ENCODE results near the gene ARPC3.
"Not testable (repeated sequence)": the region's sequence is repeated elsewhere in the genome, so short reads cannot be mapped to it uniquely, and the experiment has no call there.

The ARPC3 gene

GRCh38 chr12:110453569-110454296 is 3.6 kb upstream of the ARPC3 start:
- Histone ChIP-seq H3K9ac (ENCODE audit: low read depth, low read length) (no peak overlapping the region), H3K4me1 (ENCODE audit: control insufficient read depth, insufficient read depth, low read length) (no peaks in the 10 kb centered on the region), H3K27ac (ENCODE audit: low read depth, low read length) (no peak overlapping the region), H3K9me3 (ENCODE audit: control insufficient read depth, insufficient read depth, low read length) (no peaks in the 10 kb centered on the region), H3K27me3 (ENCODE audit: control insufficient read depth, insufficient read depth, low read length) (no peaks in the 10 kb centered on the region), H3K36me3 (ENCODE audit: control insufficient read depth, insufficient read depth, low read length) (peaks cover 70% of the 10 kb centered on the region), H3K4me3 (ENCODE audit: low read depth, low read length) (no peak overlapping the region)

- no peak overlapping the region for H3K27ac ChIP-seq (ENCODE audit: low read depth, low read length)
- no peaks in the 10 kb centered on the region for H3K4me1 ChIP-seq (ENCODE audit: control insufficient read depth, insufficient read depth, low read length)
- H3K27me3 ChIP-seq (ENCODE audit: control insufficient read depth, insufficient read depth, low read length): no peaks in the 10 kb centered on the region
- H3K36me3 ChIP-seq (ENCODE audit: control insufficient read depth, insufficient read depth, low read length): peaks cover 54% of the 10 kb centered on the region
- no peak overlapping the region for H3K4me3 ChIP-seq (ENCODE audit: low read depth, low read length)
- no peak overlapping the region for H3K9ac ChIP-seq (ENCODE audit: low read depth, low read length)
- H3K9me3 ChIP-seq (ENCODE audit: control insufficient read depth, insufficient read depth, low read length): no peaks in the 10 kb centered on the region
Observed at GRCh38 chr12:110451263-110451662, 1.1 kb upstream of the ARPC3 start.

- Histone ChIP-seq H3K36me3 (ENCODE audit: control insufficient read depth, insufficient read depth, low read length) (peaks cover 49% of the 10 kb centered on the region), H3K9me3 (ENCODE audit: control insufficient read depth, insufficient read depth, low read length) (no peaks in the 10 kb centered on the region), H3K27me3 (ENCODE audit: control insufficient read depth, insufficient read depth, low read length) (no peaks in the 10 kb centered on the region), H3K4me3 (ENCODE audit: low read depth, low read length) (no peak overlapping the region), H3K4me1 (ENCODE audit: control insufficient read depth, insufficient read depth, low read length) (no peaks in the 10 kb centered on the region), H3K9ac (ENCODE audit: low read depth, low read length) (no peak overlapping the region), H3K27ac (ENCODE audit: low read depth, low read length) (no peak overlapping the region)
Observed at GRCh38 chr12:110444455-110444854, 5.7 kb downstream of the ARPC3 start.

- H3K27ac ChIP-seq (ENCODE audit: low read depth, low read length): no peak overlapping the region
- H3K36me3 ChIP-seq (ENCODE audit: control insufficient read depth, insufficient read depth, low read length): peaks cover 44% of the 10 kb centered on the region
Observed at GRCh38 chr12:110436231-110436630, 13.9 kb downstream of the ARPC3 start.

GRCh38 chr12:110431957-110432587 is 18.1 kb downstream of the ARPC3 start:
- Histone ChIP-seq H3K27me3 (ENCODE audit: control insufficient read depth, insufficient read depth, low read length) (no peaks in the 10 kb centered on the region), H3K36me3 (ENCODE audit: control insufficient read depth, insufficient read depth, low read length) (peaks cover 22% of the 10 kb centered on the region), H3K9ac (ENCODE audit: low read depth, low read length) (no peak overlapping the region), H3K4me1 (ENCODE audit: control insufficient read depth, insufficient read depth, low read length) (no peaks in the 10 kb centered on the region), H3K4me3 (ENCODE audit: low read depth, low read length) (peak overlapping the region; percentile 73), H3K27ac (ENCODE audit: low read depth, low read length) (no peak overlapping the region), H3K9me3 (ENCODE audit: control insufficient read depth, insufficient read depth, low read length) (no peaks in the 10 kb centered on the region)

More at GRCh38 chr12:110436231-110436630, 13.9 kb downstream of the ARPC3 start:
- Histone ChIP-seq H3K9me3 (ENCODE audit: control insufficient read depth, insufficient read depth, low read length) (no peaks in the 10 kb centered on the region), H3K27me3 (ENCODE audit: control insufficient read depth, insufficient read depth, low read length) (no peaks in the 10 kb centered on the region), H3K4me3 (ENCODE audit: low read depth, low read length) (no peak overlapping the region), H3K4me1 (ENCODE audit: control insufficient read depth, insufficient read depth, low read length) (no peaks in the 10 kb centered on the region), H3K9ac (ENCODE audit: low read depth, low read length) (no peak overlapping the region)

- H3K4me1 ChIP-seq (ENCODE audit: control insufficient read depth, insufficient read depth, low read length); H3K4me3 ChIP-seq (ENCODE audit: low read depth, low read length); H3K9me3 ChIP-seq (ENCODE audit: control insufficient read depth, insufficient read depth, low read length); H3K27ac ChIP-seq (ENCODE audit: low read depth, low read length); H3K36me3 ChIP-seq (ENCODE audit: control insufficient read depth, insufficient read depth, low read length); H3K9ac ChIP-seq (ENCODE audit: low read depth, low read length); H3K27me3 ChIP-seq (ENCODE audit: control insufficient read depth, insufficient read depth, low read length): not testable (repeated sequence)
Observed at GRCh38 chr12:110429676-110430075, 20.5 kb downstream of the ARPC3 start.

- no peak overlapping the region for H3K9ac ChIP-seq (ENCODE audit: low read depth, low read length)
- no peak overlapping the region for H3K27ac ChIP-seq (ENCODE audit: low read depth, low read length)
- H3K4me1 ChIP-seq (ENCODE audit: control insufficient read depth, insufficient read depth, low read length): peaks cover 7% of the 10 kb centered on the region; the same call in 1 of the 2 replicates
- H3K27me3 ChIP-seq (ENCODE audit: control insufficient read depth, insufficient read depth, low read length): no peaks in the 10 kb centered on the region
- H3K9me3 ChIP-seq (ENCODE audit: control insufficient read depth, insufficient read depth, low read length): no peaks in the 10 kb centered on the region
- H3K36me3 ChIP-seq (ENCODE audit: control insufficient read depth, insufficient read depth, low read length): no peaks in the 10 kb centered on the region
- no peak overlapping the region for H3K4me3 ChIP-seq (ENCODE audit: low read depth, low read length)
Observed at GRCh38 chr12:110426406-110426805, 23.7 kb downstream of the ARPC3 start.

GRCh38 chr12:110424237-110424636 is 25.9 kb downstream of the ARPC3 start:
- Histone ChIP-seq H3K27ac (ENCODE audit: low read depth, low read length) (no peak overlapping the region), H3K27me3 (ENCODE audit: control insufficient read depth, insufficient read depth, low read length) (no peaks in the 10 kb centered on the region), H3K36me3 (ENCODE audit: control insufficient read depth, insufficient read depth, low read length) (no peaks in the 10 kb centered on the region), H3K4me1 (ENCODE audit: control insufficient read depth, insufficient read depth, low read length) (peaks cover 7% of the 10 kb centered on the region; the same call in 1 of the 2 replicates), H3K9me3 (ENCODE audit: control insufficient read depth, insufficient read depth, low read length) (no peaks in the 10 kb centered on the region), H3K4me3 (ENCODE audit: low read depth, low read length) (no peak overlapping the region), H3K9ac (ENCODE audit: low read depth, low read length) (no peak overlapping the region)

GRCh38 chr12:110421701-110422100 is 28.4 kb downstream of the ARPC3 start:
- Histone ChIP-seq H3K4me1 (ENCODE audit: control insufficient read depth, insufficient read depth, low read length) (peaks cover 7% of the 10 kb centered on the region; the same call in 1 of the 2 replicates), H3K27me3 (ENCODE audit: control insufficient read depth, insufficient read depth, low read length) (no peaks in the 10 kb centered on the region), H3K9ac (ENCODE audit: low read depth, low read length) (no peak overlapping the region), H3K4me3 (ENCODE audit: low read depth, low read length) (no peak overlapping the region), H3K27ac (ENCODE audit: low read depth, low read length) (no peak overlapping the region), H3K9me3 (ENCODE audit: control insufficient read depth, insufficient read depth, low read length) (no peaks in the 10 kb centered on the region), H3K36me3 (ENCODE audit: control insufficient read depth, insufficient read depth, low read length) (no peaks in the 10 kb centered on the region)

GRCh38 chr12:110421159-110421661 is 28.9 kb downstream of the ARPC3 start:
- no peak overlapping the region for H3K27ac ChIP-seq (ENCODE audit: low read depth, low read length)

GRCh38 chr12:110420644-110421043 is 29.5 kb downstream of the ARPC3 start:
- H3K27me3 ChIP-seq (ENCODE audit: control insufficient read depth, insufficient read depth, low read length); H3K4me1 ChIP-seq (ENCODE audit: control insufficient read depth, insufficient read depth, low read length); H3K36me3 ChIP-seq (ENCODE audit: control insufficient read depth, insufficient read depth, low read length); H3K9me3 ChIP-seq (ENCODE audit: control insufficient read depth, insufficient read depth, low read length); H3K27ac ChIP-seq (ENCODE audit: low read depth, low read length); H3K4me3 ChIP-seq (ENCODE audit: low read depth, low read length); H3K9ac ChIP-seq (ENCODE audit: low read depth, low read length): not testable (repeated sequence)

More at GRCh38 chr12:110421159-110421661, 28.9 kb downstream of the ARPC3 start:
- no peaks in the 10 kb centered on the region for H3K9me3 ChIP-seq (ENCODE audit: control insufficient read depth, insufficient read depth, low read length)
- no peak overlapping the region for H3K4me3 ChIP-seq (ENCODE audit: low read depth, low read length)
- peaks cover 7% of the 10 kb centered on the region; the same call in 1 of the 2 replicates for H3K4me1 ChIP-seq (ENCODE audit: control insufficient read depth, insufficient read depth, low read length)
- H3K36me3 ChIP-seq (ENCODE audit: control insufficient read depth, insufficient read depth, low read length): no peaks in the 10 kb centered on the region
- H3K9ac ChIP-seq (ENCODE audit: low read depth, low read length): no peak overlapping the region
- no peaks in the 10 kb centered on the region for H3K27me3 ChIP-seq (ENCODE audit: control insufficient read depth, insufficient read depth, low read length)
